GM21825 (cell line): ENCODE data around the gene YJEFN3.

ENCODE experiments used
- ATAC-seq: cut with Tn5 transposase; IDR thresholded peaks from one replicate; pipeline ENCODE4 v1.9.1; 2021; ENCODE audit warnings: mild to moderate bottlenecking, moderate library complexity; ENCODE audit not compliant: unreplicated experiment

The YJEFN3 gene

DNA sequence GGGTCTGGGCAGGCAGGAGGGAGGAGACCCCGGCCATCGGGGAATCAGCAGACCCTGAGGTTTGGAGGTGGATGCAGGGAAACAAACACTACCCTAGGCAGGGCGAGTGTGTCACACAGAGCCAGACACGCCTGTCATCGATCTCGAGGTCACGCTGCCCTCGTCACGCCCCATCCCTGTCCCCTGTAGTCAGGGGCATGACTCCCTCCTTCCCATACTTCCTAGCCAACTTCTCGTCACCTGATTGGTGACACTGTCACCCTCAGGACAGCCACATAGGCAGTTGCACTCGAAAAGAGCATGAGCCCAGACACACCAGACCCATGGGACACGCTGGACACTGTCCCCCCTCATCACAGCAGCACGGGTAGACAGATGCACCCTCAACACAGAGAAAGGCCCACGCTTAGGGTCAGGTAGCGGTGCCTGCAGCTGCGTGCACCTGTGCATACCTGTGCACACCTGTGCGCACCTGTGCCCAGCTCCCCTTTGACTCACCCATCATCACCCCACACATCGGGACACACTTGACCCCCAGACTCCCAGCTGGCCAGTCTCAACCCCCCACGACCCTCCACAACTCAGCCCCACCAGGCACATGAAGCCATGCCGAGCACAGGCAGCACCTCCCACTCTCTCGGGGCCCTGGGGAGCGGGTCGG, 21.2 kb downstream of the YJEFN3 start:
- ATAC-seq, result no peak

GRCh38 chr19:19550485-19550929, 21.8 kb downstream of the YJEFN3 start:
- no peak for ATAC-seq

- ATAC-seq, result no peak
These were observed 22.5 kb downstream of the YJEFN3 start for GRCh38 chr19:19550972-19551852.

DNA sequence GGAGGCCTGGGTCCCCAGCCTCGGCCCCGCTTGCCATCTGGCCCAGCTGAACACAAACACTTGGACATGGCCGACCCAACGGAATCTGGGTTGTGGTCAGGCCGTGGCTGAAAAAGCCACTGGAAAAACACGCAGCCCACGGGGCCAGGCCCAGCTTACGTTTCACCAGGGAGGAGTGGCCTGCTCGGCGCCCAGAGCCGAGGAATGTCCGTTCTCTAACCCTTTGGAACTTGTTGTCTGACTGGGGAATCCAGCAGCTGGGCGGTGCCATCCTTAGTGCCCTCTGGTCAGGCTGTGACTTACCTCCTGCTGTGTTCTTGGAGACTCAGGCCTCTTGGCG, 23.1 kb downstream of the YJEFN3 start:
- ATAC-seq, result no peak

- ATAC-seq, result no peak
These were observed 24.1 kb downstream of the YJEFN3 start for GRCh38 chr19:19552798-19553197.

- no peak for ATAC-seq
These were observed 25.0 kb downstream of the YJEFN3 start for GRCh38 chr19:19553670-19554069.

DNA sequence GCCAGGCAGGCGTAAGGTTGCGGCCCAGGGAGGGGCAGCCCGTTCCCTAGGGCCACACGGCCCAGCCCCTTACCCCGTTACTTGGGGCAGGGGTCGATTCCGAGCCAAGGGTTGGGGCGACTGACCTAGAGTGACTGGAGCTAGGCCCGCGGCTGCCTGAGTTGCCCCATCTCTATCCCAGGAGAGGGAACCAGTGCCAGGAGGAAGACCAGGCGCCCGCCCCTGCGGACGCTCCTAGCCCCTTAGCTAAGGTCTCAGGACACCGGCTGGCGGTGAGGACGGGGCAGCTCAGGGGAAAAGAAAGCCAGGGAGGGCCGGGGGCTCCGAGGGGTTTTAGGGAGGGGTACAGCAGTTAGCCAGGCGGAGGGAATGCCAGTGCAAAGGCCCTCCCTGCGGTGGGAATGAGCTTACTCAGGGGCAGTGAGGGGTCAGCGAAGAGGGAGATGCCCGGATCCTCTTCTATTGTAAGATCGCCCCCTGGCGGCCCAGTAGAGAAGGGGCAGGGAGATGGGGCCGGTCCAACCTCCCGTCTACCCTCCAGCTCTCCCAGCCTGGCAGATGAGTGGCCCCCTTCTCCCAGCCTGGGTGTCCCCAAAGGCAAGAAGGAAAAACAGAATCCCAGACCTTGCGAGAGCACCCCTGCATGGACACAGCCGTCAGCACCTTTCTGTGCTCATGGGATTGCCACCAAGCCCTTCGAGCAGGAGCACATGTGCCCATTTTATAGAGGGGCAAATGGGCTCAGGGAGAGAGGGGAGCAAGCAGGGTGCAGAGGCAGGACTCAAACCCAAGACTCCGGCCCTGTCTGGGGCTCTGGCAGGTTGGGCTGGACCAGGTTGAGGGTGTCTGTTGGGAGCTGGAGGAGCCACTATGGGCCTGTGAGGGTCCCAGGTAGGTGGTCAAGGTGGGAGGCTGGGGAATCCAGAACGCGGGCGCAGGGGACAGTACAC, 25.6 kb downstream of the YJEFN3 start:
- ATAC-seq, result no peak

DNA sequence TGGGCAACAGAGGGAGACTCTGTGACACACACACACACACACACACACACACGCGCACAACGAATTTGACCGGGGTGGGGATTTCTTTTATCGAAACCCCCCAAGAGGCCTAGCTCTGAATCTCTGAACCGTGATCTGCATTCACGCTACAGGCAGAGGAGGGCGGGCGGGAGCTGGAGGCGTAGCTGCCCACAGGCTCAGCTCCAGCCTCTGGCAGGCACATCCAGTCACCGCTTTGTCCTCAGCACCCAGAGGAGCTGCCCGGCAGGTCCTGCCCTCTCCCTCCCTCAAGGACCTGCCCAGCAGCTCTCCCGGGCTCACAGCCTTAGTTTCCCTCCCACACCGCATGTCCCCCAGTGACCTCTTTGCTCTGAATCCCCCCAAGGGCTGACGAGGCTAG, 29.3 kb downstream of the YJEFN3 start:
- ATAC-seq, result no peak

DNA sequence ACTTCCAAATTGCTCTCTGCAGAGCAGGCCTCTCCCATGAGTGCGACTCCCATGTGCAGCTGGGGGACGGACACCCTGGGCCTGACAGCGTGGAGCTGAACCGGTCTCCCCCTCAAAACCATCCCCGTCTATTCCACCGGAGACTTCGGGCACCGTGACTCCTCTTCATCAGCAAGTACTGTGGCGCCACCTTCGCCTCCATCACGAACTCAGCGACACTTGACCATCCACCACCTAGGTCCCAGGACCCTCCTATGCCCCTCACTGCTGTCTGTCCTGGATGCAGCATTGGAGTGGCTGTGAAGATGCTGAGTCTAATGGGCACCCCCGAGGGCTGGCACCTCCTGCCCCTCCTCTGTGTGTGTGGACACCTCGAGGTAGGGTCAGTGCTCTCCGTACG, 29.9 kb downstream of the YJEFN3 start:
- no peak for ATAC-seq

- no peak for ATAC-seq
These were observed 31.2 kb downstream of the YJEFN3 start for GRCh38 chr19:19559931-19560330.

DNA sequence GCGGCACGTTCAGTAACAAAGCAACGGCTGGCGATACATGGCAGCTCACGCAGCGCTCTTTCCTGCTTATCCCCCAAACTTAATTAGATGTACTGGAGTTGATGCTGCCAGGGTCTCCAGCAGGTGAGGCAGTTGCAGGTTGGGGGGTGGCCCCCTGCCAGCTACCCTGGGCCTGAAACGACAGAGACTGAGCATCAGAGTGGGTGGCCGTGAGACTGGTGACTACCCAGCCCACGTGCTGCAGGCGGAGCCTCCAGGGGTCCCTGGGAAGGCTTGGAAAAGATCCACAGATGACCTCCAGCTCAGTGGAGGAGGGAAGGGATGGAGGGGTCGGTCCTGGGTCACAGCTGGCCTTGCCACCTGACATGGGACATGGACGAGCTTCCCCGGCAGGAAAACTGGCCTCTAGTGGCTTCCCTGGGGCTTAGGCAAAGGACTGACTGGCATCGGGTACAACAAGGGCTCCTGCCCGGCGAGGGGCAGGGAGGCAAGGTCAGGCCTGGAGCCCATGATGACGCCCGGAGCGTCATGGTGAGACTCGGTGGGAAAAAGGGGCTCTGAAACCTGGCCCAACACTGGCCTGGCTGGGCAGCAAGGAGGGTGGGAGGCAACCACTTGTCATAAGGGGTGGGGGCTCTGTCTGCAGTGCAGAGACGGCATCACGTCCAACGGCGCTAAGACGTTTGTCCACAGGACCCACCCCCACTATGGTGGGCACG, 33.4 kb downstream of the YJEFN3 start:
- no peak for ATAC-seq

GRCh38 chr19:19562665-19563347, 34.1 kb downstream of the YJEFN3 start:
- ATAC-seq, result no peak

GRCh38 chr19:19563348-19563848, 34.7 kb downstream of the YJEFN3 start:
- ATAC-seq, result no peak

GRCh38 chr19:19566306-19566705, 37.6 kb downstream of the YJEFN3 start:
- ATAC-seq, result no peak

GRCh38 chr19:19567391-19567790, 38.7 kb downstream of the YJEFN3 start:
- ATAC-seq, result no peak

- ATAC-seq, result no peak
These were observed 40.4 kb downstream of the YJEFN3 start for GRCh38 chr19:19568802-19569756.

GRCh38 chr19:19570571-19570970, 41.9 kb downstream of the YJEFN3 start:
- no peak for ATAC-seq

GRCh38 chr19:19571071-19571786, 42.5 kb downstream of the YJEFN3 start:
- no peak for ATAC-seq
